Stimulated activated memory B cell treated with anti-CD40 and anti-IgM and Interleukin-4, amounts not matched to agents 10 μg/mL and 1 μg/mL and 100 μg/mL, for 72 hours (primary cell): ENCODE data around the gene UBE2R2.
"Not testable (repeated sequence)": the region's sequence is repeated elsewhere in the genome, so short reads cannot be mapped to it uniquely, and the experiment has no call there.

Experiments used
- ATAC-seq: fragments of 150-1000 bp; cut with Tn5 transposase; 2 replicates; pipeline ENCODE4 v1.10.0; 2021
- H3K27ac Mint-ChIP-seq: one replicate; pipeline ENCODE4 v1.8.0; 2022; ENCODE audit warnings: mild to moderate bottlenecking, mixed read lengths
- H3K27me3 Mint-ChIP-seq: one replicate; pipeline ENCODE4 v1.8.0; 2022; ENCODE audit warnings: mixed read lengths
- H3K36me3 Mint-ChIP-seq: one replicate; pipeline ENCODE4 v1.8.0; 2022; ENCODE audit warnings: mixed read lengths
- H3K4me1 Mint-ChIP-seq: one replicate; pipeline ENCODE4 v1.8.0; 2022; ENCODE audit warnings: mixed read lengths
- H3K4me3 Mint-ChIP-seq: one replicate; pipeline ENCODE4 v1.8.0; 2022; ENCODE audit warnings: mild to moderate bottlenecking, moderate library complexity, mixed read lengths
- H3K9me3 Mint-ChIP-seq: one replicate; pipeline ENCODE4 v1.8.0; 2022; ENCODE audit warnings: mixed read lengths

UBE2R2 gene

GRCh38 chr9:33847894-33848205 lies 30.9 kb downstream of the UBE2R2 start:
- ATAC-seq, H3K4me3 Mint-ChIP-seq: not testable (repeated sequence)

GRCh38 chr9:33850267-33850629 lies 33.3 kb downstream of the UBE2R2 start:
- Mint-ChIP-seq H3K27ac (peak overlapping the region; percentile 48), H3K27me3 (no peaks in the 10 kb centered on the region), H3K36me3 (peaks cover 11% of the 10 kb centered on the region), H3K4me1 (peaks cover 38% of the 10 kb centered on the region), H3K9me3 (no peaks in the 10 kb centered on the region), H3K4me3 (no peak overlapping the region)
- no peak for ATAC-seq

More at GRCh38 chr9:33847894-33848205, 30.9 kb downstream of the UBE2R2 start:
- not testable (repeated sequence) for H3K9me3 Mint-ChIP-seq, H3K27me3 Mint-ChIP-seq, H3K36me3 Mint-ChIP-seq
- Mint-ChIP-seq H3K4me1 (peaks cover 45% of the 10 kb centered on the region), H3K27ac (peak overlapping the region; percentile 79)

- peaks cover 40% of the 10 kb centered on the region for H3K4me1 Mint-ChIP-seq
- H3K36me3 Mint-ChIP-seq: peaks cover 13% of the 10 kb centered on the region
- no peaks in the 10 kb centered on the region for H3K9me3 Mint-ChIP-seq
- H3K4me3 Mint-ChIP-seq: no peak overlapping the region
- H3K27me3 Mint-ChIP-seq: no peaks in the 10 kb centered on the region
- ATAC-seq: no peak
- peak overlapping the region; percentile 48 for H3K27ac Mint-ChIP-seq
These were observed 33.7 kb downstream of the UBE2R2 start for GRCh38 chr9:33850677-33851076.

- no peak overlapping the region for H3K27ac Mint-ChIP-seq
- no peak overlapping the region for H3K4me3 Mint-ChIP-seq
- peaks cover 40% of the 10 kb centered on the region for H3K4me1 Mint-ChIP-seq
- no peaks in the 10 kb centered on the region for H3K9me3 Mint-ChIP-seq
- no peaks in the 10 kb centered on the region for H3K27me3 Mint-ChIP-seq
- ATAC-seq: no peak
- H3K36me3 Mint-ChIP-seq: peaks cover 14% of the 10 kb centered on the region
These were observed 34.3 kb downstream of the UBE2R2 start for GRCh38 chr9:33851301-33851700.

GRCh38 chr9:33852216-33852826 lies 35.4 kb downstream of the UBE2R2 start:
- Mint-ChIP-seq H3K9me3 (no peaks in the 10 kb centered on the region), H3K27me3 (no peaks in the 10 kb centered on the region), H3K4me3 (no peak overlapping the region), H3K36me3 (peaks cover 14% of the 10 kb centered on the region), H3K4me1 (peaks cover 39% of the 10 kb centered on the region), H3K27ac (no peak overlapping the region)
- ATAC-seq: no peak

- Mint-ChIP-seq H3K9me3 (no peaks in the 10 kb centered on the region), H3K27me3 (no peaks in the 10 kb centered on the region), H3K4me3 (no peak overlapping the region), H3K36me3 (peaks cover 20% of the 10 kb centered on the region), H3K4me1 (peaks cover 27% of the 10 kb centered on the region), H3K27ac (no peak overlapping the region)
- ATAC-seq: no peak
These were observed 39.3 kb downstream of the UBE2R2 start for GRCh38 chr9:33856247-33856646.

- H3K36me3 Mint-ChIP-seq: peaks cover 26% of the 10 kb centered on the region
- H3K4me3 Mint-ChIP-seq: no peak overlapping the region
- H3K9me3 Mint-ChIP-seq: no peaks in the 10 kb centered on the region
- ATAC-seq: no peak
- H3K27me3 Mint-ChIP-seq: no peaks in the 10 kb centered on the region
- peaks cover 43% of the 10 kb centered on the region for H3K4me1 Mint-ChIP-seq
- H3K27ac Mint-ChIP-seq: no peak overlapping the region
These were observed 41.5 kb downstream of the UBE2R2 start for GRCh38 chr9:33858423-33858822.

GRCh38 chr9:33860200-33860871 lies 43.4 kb downstream of the UBE2R2 start:
- no peak for ATAC-seq
- Mint-ChIP-seq H3K27ac (peak overlapping the region; percentile 24), H3K36me3 (peaks cover 25% of the 10 kb centered on the region), H3K9me3 (no peaks in the 10 kb centered on the region), H3K4me1 (peaks cover 39% of the 10 kb centered on the region), H3K4me3 (no peak overlapping the region), H3K27me3 (no peaks in the 10 kb centered on the region)

- no peak for ATAC-seq
- Mint-ChIP-seq H3K9me3 (no peaks in the 10 kb centered on the region), H3K27ac (no peak overlapping the region), H3K27me3 (no peaks in the 10 kb centered on the region), H3K4me1 (peaks cover 39% of the 10 kb centered on the region), H3K4me3 (no peak overlapping the region), H3K36me3 (peaks cover 30% of the 10 kb centered on the region)
These were observed 45.0 kb downstream of the UBE2R2 start for GRCh38 chr9:33861917-33862453.

- ATAC-seq, H3K9me3 Mint-ChIP-seq, H3K27me3 Mint-ChIP-seq, H3K4me3 Mint-ChIP-seq: not testable (repeated sequence)
- H3K27ac Mint-ChIP-seq: peak overlapping the region; percentile 42
- H3K36me3 Mint-ChIP-seq: peaks cover 33% of the 10 kb centered on the region
- H3K4me1 Mint-ChIP-seq: peaks cover 50% of the 10 kb centered on the region
These were observed 46.1 kb downstream of the UBE2R2 start for GRCh38 chr9:33863027-33863426.

- Mint-ChIP-seq H3K4me1 (peaks cover 56% of the 10 kb centered on the region), H3K27me3 (no peaks in the 10 kb centered on the region), H3K27ac (no peak overlapping the region)
These were observed 50.9 kb downstream of the UBE2R2 start for GRCh38 chr9:33867747-33868439.

GRCh38 chr9:33868440-33868973 lies 51.5 kb downstream of the UBE2R2 start:
- Mint-ChIP-seq H3K36me3 (peaks cover 22% of the 10 kb centered on the region), H3K9me3 (no peaks in the 10 kb centered on the region), H3K27me3 (no peaks in the 10 kb centered on the region), H3K4me1 (peaks cover 52% of the 10 kb centered on the region), H3K27ac (no peak overlapping the region), H3K4me3 (no peak overlapping the region)
- no peak for ATAC-seq

More at GRCh38 chr9:33867747-33868439, 50.9 kb downstream of the UBE2R2 start:
- peaks cover 22% of the 10 kb centered on the region for H3K36me3 Mint-ChIP-seq
- no peak overlapping the region for H3K4me3 Mint-ChIP-seq
- H3K9me3 Mint-ChIP-seq: no peaks in the 10 kb centered on the region
- no peak for ATAC-seq

- not testable (repeated sequence) for ATAC-seq, H3K9me3 Mint-ChIP-seq, H3K4me3 Mint-ChIP-seq, H3K27me3 Mint-ChIP-seq, H3K27ac Mint-ChIP-seq
- peaks cover 52% of the 10 kb centered on the region for H3K4me1 Mint-ChIP-seq
- H3K36me3 Mint-ChIP-seq: peaks cover 22% of the 10 kb centered on the region
These were observed 52.3 kb downstream of the UBE2R2 start for GRCh38 chr9:33869243-33869642.

GRCh38 chr9:33877727-33878489 lies 60.9 kb downstream of the UBE2R2 start:
- H3K4me1 Mint-ChIP-seq: peaks cover 40% of the 10 kb centered on the region
- ATAC-seq: no peak
- H3K27ac Mint-ChIP-seq: no peak overlapping the region
- H3K36me3 Mint-ChIP-seq: no peaks in the 10 kb centered on the region
- H3K4me3 Mint-ChIP-seq: no peak overlapping the region
- H3K27me3 Mint-ChIP-seq: no peaks in the 10 kb centered on the region
- H3K9me3 Mint-ChIP-seq: no peaks in the 10 kb centered on the region
